GM18873 (cell line): ENCODE results near the gene RRAGD.

Experiments
- ATAC-seq: cut with Tn5 transposase; IDR thresholded peaks from one replicate; pipeline ENCODE4 v1.9.1; 2021; ENCODE audit warnings: mild to moderate bottlenecking, moderate library complexity, moderate number of reproducible peaks; ENCODE audit not compliant: unreplicated experiment, low FRiP score

Gene RRAGD

GRCh38 chr6:89348372-89348771 lies 63.7 kb downstream of the RRAGD start:
- ATAC-seq, result no peak

GRCh38 chr6:89347825-89348224 lies 64.2 kb downstream of the RRAGD start:
- ATAC-seq, result no peak

GRCh38 chr6:89346433-89346832 lies 65.6 kb downstream of the RRAGD start:
- ATAC-seq, result no peak

- no peak for ATAC-seq
Observed at GRCh38 chr6:89339565-89339964, 72.5 kb downstream of the RRAGD start.

- no peak for ATAC-seq
Observed at GRCh38 chr6:89335164-89335563, 76.9 kb downstream of the RRAGD start.

GRCh38 chr6:89330910-89331309 lies 81.2 kb downstream of the RRAGD start:
- no peak for ATAC-seq

GRCh38 chr6:89328976-89329375 lies 83.1 kb downstream of the RRAGD start:
- no peak for ATAC-seq

GRCh38 chr6:89324304-89324703 lies 87.8 kb downstream of the RRAGD start:
- ATAC-seq, result no peak

- ATAC-seq, result no peak
Observed at GRCh38 chr6:89323511-89323971, 88.5 kb downstream of the RRAGD start.

- ATAC-seq, result no peak
Observed at GRCh38 chr6:89321131-89321970, 90.7 kb downstream of the RRAGD start.

GRCh38 chr6:89320012-89320559 lies 92.0 kb downstream of the RRAGD start:
- no peak for ATAC-seq

GRCh38 chr6:89317067-89317466 lies 95.0 kb downstream of the RRAGD start:
- no peak for ATAC-seq

GRCh38 chr6:89315249-89315885 lies 96.7 kb downstream of the RRAGD start, which contains the start of gene GABRR2:
Gene GABRR2 (minus strand): TSS chr6:89315299. CDS start chr6:89315165, 134 bp downstream.
- ATAC-seq, result no peak

- no peak for ATAC-seq
Observed at GRCh38 chr6:89314692-89315091, 97.4 kb downstream of the RRAGD start.
